ENCODE measurements around the gene OXTR. TPM values are rescaled to one million over a fixed set of nuclear protein-coding genes. Genes with fewer than 3 reads are reported as not detected.

Gene OXTR
- 12.7 to 13.5 TPM (median 12.9 TPM) in 3 replicates for total RNA-seq

GRCh38 chr3:8769088-8769822 is at the start of gene OXTR:
TSS of gene OXTR (minus strand) at chr3:8769613. CDS start at chr3:8768187, 1,426 bp downstream.
- Mint-ChIP-seq H3K36me3 (no peaks in the 10 kb centered on the region), H3K4me1 (peaks cover 15% of the 10 kb centered on the region), H3K4me3 (peak within 1 kb of the TSS; percentile 73), H3K9me3 (peaks cover 3% of the 10 kb centered on the region), H3K27me3 (ENCODE audit: low read depth) (peaks cover 36% of the 10 kb centered on the region), H3K27ac (no peak within 1 kb of the TSS)
- peak; percentile 100 for TF ChIP-seq CTCF (IDR thresholded peaks at IDR 0.05; ENCODE audit: unreplicated experiment)
- DNase-seq (ENCODE audit: low spot score in 2 of 2, unreplicated experiment in 2 of 2): peak; percentile 70 to 92

- H3K36me3 Mint-ChIP-seq: peaks cover 41% of the 10 kb centered on the region
- H3K4me3 Mint-ChIP-seq: no peak overlapping the region
- H3K27me3 Mint-ChIP-seq (ENCODE audit: low read depth): no peaks in the 10 kb centered on the region
- no peak overlapping the region for H3K27ac Mint-ChIP-seq
- no peak for TF ChIP-seq CTCF (IDR thresholded peaks at IDR 0.05; ENCODE audit: unreplicated experiment)
- no peaks in the 10 kb centered on the region for H3K4me1 Mint-ChIP-seq
- no peak for DNase-seq (ENCODE audit: low spot score in 2 of 2, unreplicated experiment in 2 of 2)
- H3K9me3 Mint-ChIP-seq: peaks cover 56% of the 10 kb centered on the region
Measured at GRCh38 chr3:8817486-8817885, 48.1 kb upstream of the OXTR start.

GRCh38 chr3:8816106-8816505 is 46.7 kb upstream of the OXTR start:
- no peak for TF ChIP-seq CTCF (IDR thresholded peaks at IDR 0.05; ENCODE audit: unreplicated experiment)
- Mint-ChIP-seq H3K27me3 (ENCODE audit: low read depth) (no peaks in the 10 kb centered on the region), H3K27ac (no peak overlapping the region), H3K36me3 (peaks cover 35% of the 10 kb centered on the region), H3K4me3 (no peak overlapping the region), H3K4me1 (no peaks in the 10 kb centered on the region), H3K9me3 (peaks cover 50% of the 10 kb centered on the region)
- DNase-seq (ENCODE audit: low spot score in 2 of 2, unreplicated experiment in 2 of 2): no peak

- Mint-ChIP-seq H3K4me3 (no peak overlapping the region), H3K27me3 (ENCODE audit: low read depth) (no peaks in the 10 kb centered on the region)
Measured at GRCh38 chr3:8813411-8813810, 44.0 kb upstream of the OXTR start.

GRCh38 chr3:8810561-8810960 is 41.1 kb upstream of the OXTR start:
- no peak for TF ChIP-seq CTCF (IDR thresholded peaks at IDR 0.05; ENCODE audit: unreplicated experiment)
- no peaks in the 10 kb centered on the region for H3K4me1 Mint-ChIP-seq
- no peaks in the 10 kb centered on the region for H3K36me3 Mint-ChIP-seq
- H3K27ac Mint-ChIP-seq: no peak overlapping the region
- no peak for DNase-seq (ENCODE audit: low spot score in 2 of 2, unreplicated experiment in 2 of 2)
- H3K27me3 Mint-ChIP-seq (ENCODE audit: low read depth): no peaks in the 10 kb centered on the region
- H3K9me3 Mint-ChIP-seq: peaks cover 13% of the 10 kb centered on the region
- H3K4me3 Mint-ChIP-seq: no peak overlapping the region

More at GRCh38 chr3:8813411-8813810, 44.0 kb upstream of the OXTR start:
- H3K36me3 Mint-ChIP-seq: peaks cover 16% of the 10 kb centered on the region
- no peak overlapping the region for H3K27ac Mint-ChIP-seq
- no peak for TF ChIP-seq CTCF (IDR thresholded peaks at IDR 0.05; ENCODE audit: unreplicated experiment)
- no peaks in the 10 kb centered on the region for H3K4me1 Mint-ChIP-seq
- no peak for DNase-seq (ENCODE audit: low spot score in 2 of 2, unreplicated experiment in 2 of 2)
- peaks cover 29% of the 10 kb centered on the region for H3K9me3 Mint-ChIP-seq
